RCC 7860 (cell line): ENCODE measurements around the gene HLA-DMB.
A peak's percentile ranks its signal among the peaks of the same experiment; 100 is the strongest.

Experiments used
- DNase-seq: peaks from one replicate; pipeline ENCODE4 v3.0.0-alpha.2; 2015; ENCODE audit warnings: low spot score
- FAIRE-seq: peaks from 2 replicates; lab custom pipeline; 2012; peaks lifted over from hg19 to GRCh38; lab: Jason Lieb, UNC

HLA-DMB gene

DNA sequence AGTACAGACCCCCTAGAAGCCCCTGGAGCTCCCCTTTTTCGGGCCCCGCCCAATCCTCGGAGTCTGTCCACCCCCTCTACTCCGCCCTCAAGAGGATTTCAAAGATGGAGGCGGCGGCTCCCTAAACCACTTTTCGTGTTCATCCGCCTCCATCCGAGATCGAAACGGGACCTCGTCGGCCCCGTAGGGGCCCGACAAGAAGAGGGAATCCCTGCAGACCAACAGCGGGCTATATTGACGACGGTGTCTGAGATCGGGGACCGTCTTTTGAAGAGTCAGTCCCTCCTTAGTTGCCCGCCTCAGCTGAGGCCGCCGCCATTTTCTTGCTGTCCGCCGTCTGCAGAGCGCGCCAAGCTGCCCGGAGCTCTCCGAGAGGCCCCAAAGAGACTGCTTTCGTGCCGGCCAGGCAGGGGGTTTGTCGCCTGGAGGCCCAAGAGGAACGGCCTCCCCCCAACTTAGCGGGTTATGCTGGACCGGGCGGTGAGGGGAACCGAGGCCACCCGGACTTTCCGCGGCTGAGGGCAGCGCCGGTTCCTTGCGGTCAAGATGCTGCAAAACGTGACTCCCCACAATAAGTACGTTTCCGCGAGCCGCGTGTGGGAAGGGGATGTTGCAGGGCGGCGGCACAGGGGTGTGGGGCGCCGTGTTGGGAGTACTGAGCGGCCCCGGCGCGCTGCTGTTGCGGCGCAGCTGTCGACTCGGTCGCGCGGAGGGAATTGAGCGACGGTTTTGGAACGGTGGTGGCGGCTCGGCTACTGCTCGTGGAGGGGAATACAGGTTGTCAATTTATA lies 31.7 kb upstream of the HLA-DMB start:
- no peak for DNase-seq
- FAIRE-seq = no peak

DNA sequence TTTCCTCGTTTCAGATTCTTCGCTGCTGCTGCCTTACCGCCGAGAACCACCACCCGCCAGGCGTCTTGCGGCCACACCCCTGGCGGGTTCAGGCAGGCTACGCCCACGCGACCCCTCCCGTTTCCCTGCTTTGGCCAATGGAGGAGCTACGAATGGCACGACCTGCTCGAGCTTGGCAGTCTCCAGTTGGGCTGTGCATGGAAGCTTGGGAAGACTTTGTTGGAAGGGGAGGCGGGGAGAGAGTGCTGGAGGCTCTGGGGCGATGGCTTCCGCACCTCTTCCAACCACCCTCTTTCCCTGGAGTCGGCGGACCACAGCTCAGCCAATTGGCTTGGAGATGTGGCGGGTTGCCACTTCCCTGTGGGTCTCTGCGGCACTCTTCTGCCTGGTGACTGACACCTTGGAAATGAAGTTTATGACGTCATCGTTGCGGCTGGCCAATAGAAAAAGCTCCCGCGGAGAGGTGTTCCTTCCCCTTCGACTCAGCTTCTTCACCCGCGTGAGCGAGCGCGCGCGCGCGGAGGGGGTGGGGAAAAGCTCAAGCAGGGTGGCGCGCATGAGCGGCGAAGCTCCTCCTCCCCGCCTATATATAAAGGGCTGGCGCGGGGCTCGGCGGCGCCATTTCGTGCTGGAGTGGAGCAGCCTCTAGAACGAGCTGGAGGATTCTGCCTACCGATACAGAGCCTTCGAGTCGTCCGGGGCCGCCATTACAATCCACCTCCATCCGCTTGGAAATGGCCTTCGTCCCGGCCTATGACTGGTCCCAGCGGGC lies 30.9 kb upstream of the HLA-DMB start:
- DNase-seq = peak; percentile 99
- peak; percentile 87 for FAIRE-seq

DNA sequence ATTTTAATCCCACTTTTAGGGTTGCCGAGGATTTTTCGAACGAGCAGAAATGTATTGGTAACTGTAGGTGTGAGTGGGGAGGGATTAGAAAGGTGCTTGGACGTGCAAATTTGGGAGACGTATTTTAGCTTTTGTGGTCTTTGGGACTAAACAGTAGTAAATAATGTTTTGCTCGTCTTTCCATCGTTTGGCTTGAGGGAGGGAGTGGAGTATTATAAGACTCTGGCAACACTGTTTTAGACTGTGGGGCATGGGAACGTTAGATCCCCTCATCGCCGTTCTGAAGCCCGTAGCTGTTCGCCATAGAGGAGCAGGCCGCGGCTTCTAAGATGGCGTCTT lies 30.4 kb upstream of the HLA-DMB start:
- no peak for DNase-seq
- no peak for FAIRE-seq

DNA sequence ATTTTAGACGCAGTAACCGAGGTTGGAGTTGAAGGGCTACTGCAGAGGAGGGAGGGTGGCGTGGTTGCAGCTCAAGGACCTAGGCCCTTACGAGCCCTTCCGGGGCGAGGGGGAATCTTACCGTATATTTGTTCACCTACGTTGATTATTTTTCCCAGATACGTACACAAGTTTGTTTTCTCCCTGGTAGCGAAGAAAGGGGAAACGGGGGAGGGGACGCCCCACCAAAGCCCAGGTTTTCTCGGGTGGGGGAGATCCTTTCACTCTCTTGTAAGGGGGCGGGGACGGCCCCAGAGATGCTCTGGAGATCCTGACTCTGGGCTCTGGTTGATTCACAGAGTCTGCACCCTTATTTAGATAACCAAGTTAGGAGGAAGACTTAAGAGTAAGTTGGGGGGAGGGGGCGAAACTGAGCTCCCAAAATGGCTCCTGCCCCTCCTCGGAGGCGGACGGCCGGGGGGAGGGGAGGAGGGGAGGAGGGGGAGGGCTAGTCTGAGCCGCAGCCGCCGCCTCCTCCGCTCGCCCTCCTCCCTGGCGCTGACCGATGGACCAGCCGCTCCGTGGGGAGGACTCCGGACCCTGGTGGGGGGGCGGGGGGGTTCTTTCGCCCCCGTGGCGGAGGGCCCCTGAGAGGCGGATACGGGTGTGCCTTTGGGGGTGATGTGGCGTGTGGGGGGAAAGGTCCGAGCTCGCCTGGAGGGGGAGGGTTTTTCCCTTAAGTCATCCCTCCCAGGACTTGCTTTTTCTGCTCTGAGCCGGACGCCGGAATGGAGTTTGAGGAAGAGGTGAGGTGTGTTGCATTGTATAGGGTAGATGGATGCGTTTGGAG lies 29.8 kb upstream of the HLA-DMB start:
- FAIRE-seq (no peak), DNase-seq (peak; percentile 76)

DNA sequence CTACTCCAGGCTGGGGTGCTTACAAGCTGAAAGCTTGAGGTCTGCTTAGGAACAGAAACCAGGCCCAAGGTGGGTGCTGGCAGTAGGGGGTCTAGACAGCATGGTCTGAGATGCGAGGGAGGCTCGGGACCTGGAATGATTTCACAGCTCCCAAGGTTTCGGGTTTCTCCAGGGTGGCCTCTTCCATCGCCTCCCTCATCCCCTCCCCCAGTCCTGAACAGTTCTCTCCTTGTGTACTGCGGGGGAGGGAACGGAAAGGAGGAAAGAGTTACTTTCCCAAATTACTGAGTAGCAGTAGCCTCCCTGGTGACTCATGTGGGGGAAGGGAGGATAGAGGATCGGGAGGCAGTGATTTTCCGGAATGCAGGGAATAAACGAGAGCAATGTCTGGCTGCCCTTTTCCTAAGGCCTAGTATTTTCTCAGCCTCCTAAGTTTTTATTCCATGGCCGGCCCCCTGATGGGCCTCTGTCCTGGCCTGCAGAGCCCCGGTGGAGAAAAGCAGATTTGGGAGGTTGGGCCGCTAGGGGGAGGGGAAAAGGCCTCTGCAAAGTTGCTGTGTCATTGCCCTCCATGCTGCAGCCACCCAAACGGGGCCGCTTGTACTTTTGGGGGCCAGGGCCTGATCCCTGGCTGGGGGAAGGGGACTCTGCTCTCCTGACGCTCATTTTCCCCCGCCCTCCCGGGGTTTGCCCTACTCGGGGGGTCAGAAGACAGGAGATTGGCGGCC lies 29.0 kb upstream of the HLA-DMB start:
- peak; percentile 69 for FAIRE-seq

DNA sequence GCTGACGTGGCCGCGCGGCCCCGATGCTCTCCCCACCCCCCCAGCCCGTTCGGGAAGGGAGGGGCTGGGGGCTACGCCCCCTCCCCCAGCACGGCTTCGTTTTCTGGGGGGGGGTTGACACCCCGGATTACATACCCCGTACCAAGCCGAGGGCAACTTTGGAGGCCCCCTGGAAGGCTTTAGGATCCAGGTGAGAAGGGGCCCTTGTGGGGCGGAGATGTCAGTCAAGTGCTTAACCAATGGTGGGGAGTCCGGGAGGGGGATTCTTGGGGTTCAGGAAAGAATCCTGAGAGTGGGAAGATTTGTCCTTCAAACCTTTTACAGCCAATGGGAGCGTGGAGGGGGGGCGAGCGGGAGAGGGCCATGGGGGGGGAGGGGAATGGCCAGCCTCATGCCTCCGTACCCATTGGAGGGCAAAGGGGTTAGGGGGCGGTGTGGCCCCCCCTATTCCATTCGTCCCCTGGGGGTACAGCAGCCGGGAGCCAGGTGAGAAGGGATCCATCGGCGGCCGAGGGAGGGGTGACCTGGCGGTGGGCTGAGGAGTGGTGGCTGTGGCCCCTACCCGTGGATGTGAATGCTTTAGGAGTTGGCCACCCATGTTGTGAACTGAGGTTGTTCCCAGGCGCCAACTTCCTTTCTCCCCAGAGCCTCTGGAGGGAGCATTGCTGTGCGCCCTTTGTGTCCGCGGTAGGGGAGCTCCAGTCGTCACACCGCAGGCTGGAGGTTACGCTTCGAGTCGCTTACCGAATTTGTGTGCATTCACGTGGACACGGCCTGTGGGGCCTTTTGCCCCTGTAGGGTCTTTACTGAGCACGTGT lies 28.2 kb upstream of the HLA-DMB start:
- FAIRE-seq (no peak), DNase-seq (peak; percentile 43)

More for the DNA sequence above, 29.0 kb upstream of the HLA-DMB start:
- peak; percentile 94 for DNase-seq

DNA sequence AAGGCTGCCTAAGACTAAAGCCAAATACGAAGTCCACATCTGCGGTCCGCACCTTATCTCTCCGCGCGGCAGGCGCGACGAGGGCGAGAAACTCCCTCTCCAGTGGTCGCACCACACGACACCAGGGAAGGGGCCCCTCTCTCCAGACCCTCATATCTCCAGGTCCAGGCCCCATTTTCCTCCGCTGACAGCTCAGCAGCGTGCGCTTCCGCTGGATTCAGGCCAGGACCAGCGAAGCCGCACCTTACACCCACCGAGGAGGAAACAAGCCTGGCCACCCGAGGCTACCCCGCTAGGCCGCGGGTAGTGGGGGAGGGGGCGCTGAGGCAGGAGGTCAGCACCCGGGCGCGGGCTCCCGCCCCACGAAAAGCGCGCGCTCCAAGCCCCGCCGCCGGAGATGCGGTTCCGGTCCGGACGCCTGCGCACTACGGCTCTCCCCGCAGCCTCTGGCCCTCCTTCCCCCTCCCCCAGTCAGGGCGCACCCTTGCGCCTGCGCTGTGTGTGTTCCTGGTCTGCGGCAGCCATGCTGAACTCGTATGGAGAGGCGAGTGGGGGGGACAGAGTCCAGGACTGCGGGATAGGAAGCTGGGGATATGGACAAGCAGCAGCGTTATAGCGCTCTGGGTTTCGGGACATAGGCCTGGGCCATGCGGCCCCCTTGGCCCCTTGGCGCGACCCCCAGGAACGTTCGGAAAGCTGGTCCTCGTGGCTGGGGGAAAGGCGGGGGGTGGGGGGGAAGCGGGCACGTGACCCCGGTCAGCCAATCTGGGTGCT lies 27.5 kb upstream of the HLA-DMB start, which contains the start of gene BRD2:
Gene BRD2 (plus strand): TSS at position 502 of the 774 bp plus-strand sequence. CDS start 4,305 bp downstream, outside the sequence.
- DNase-seq (peak; percentile 93), FAIRE-seq (no peak)

DNA sequence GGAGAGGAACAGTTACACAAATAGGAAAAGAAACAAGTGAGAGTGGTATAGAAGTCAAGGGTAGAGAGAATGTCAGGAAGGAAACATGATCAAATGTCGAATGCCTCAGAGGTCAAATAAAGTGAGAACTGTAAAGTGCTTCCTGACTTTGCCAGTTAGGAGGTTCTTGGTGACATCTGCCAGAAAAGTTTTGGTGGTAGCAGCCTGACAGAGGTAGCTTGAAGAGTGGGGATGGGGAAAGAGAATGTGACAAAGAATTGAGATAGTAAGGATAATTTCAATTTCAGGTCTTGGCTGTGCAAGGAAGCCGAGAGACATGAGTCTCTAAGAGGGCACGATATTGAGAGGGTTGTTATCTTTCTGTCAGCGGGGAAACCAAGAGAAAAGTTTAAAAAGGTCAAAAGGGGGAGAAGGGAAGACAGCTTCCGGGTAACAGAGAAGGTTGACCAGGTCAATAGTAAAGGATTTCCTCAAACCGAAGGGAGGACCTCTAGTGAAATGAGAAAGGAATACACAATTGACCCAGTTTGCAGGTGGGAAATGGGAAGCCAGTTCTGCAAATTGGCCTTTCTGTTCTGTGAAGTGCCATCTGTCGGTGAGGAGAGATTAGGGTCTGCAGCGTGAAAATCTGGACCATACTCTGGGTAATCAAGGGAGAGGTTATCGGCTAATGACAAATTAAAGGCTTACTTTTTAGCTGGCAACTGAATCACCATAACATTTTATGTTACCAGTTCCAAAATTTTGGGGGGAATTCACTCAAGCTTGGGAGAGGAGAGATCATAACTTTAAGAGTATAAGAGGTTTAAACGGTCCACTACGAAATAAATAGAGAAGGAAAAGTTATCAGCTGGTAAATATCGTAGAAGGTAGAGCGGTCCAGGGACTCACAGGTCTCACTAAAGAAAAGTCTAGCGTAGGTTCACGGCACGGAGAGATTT lies 26.6 kb upstream of the HLA-DMB start:
- peak; percentile 26 for FAIRE-seq
- DNase-seq = peak; percentile 34

DNA sequence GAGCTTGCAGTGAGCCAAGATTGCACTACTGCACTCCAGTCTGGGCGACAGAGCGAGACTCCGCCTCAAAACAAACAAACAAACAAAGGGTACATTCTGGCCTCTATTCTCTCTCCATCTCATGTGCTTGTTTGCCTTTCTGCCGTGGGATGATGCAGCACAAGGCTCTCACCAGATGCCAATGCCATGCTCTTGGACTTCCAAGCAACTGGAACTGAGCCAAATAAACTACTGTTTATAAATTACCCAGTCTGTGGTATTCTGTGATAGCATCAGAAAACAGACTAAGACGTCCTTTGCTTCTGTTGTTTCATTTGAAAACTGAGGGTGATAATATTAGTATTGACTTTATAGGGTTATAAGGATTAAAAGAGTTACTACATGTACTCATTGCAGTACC lies 23.9 kb upstream of the HLA-DMB start:
- DNase-seq = no peak
- FAIRE-seq = no peak

DNA sequence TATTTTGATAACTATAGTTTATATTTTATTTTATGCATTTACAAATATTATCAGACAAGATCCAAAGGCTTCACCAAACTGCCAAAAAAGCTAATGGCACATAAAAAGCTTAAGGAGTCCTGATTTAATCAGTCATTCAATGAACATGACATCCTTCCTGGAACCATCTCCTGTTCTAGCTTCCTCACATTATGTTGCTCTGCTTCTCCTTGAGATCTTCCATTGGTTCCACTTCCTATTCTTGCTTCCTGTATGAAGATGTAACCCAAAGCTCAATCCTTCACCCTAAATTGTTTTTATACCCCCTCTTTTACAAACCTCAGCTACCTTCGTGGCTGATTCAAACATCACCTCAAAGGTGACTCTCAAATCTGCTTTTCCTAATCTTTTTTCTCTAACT lies 23.0 kb upstream of the HLA-DMB start:
- no peak for DNase-seq
- no peak for FAIRE-seq

DNA sequence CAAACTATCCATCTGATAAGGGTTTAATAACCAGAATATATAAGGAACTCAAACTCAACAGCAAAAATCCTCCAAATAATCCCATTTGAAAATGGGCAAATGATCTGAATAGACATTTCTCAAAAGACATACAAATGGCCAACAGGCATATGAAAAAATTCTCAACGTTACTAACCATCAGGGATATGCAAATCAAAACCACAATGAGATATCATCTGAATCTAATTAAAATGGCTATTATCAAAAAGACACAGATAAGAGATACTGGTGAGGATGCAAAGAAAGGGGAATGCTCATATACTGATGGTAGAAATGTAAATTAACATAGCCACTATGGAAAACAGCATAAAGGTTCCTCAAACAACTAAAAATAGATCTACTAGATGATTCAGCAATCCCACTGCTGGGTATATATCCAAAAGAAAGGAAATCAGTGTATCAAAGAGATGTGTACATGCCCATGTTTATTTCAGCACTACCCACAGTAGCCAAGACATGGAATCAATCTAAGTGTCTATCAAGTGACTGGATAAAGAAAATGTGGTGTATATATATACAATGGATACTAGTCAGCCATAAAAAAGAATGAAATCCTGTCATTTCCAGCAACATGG lies 21.5 kb upstream of the HLA-DMB start:
- FAIRE-seq = no peak

DNA sequence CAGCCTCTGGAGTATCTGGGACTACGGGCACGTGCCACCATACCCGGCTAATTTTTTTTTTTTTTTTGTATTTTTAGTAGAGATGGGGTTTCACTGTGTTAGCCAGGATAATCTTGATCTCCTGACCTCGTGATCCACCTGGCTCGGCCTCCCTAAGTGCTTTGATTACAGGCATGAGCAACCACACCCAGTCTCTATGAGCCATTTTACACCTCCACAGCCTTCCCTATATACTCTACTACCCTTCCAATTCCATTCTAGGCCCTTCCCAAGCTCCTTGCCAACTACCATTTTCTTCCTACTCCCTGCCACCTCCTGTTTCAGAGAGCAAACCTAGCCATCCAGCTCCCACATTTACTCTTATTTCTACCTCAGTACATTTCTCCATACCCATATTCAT lies 19.7 kb upstream of the HLA-DMB start:
- FAIRE-seq = no peak
- DNase-seq = no peak

More for the DNA sequence above, 21.5 kb upstream of the HLA-DMB start:
- no peak for DNase-seq

DNA sequence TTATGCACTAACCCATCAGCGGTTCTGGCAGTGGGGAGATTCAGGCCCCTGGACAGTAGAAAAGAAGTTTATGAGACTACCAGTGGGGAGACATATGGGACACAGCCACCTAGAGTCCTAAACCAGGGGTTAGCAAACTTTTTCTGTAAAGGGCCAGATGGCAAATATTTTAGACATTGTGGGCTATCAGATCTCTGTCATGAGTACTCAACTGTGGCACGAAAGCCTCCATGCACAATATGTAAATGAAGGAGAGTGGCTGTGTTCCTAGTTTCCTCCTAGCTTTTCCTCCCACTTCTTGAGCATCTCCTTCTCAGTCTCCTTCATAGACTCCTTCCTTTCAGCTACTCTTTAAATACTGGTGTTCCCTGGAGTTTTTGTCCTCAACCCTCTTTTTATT lies 15.3 kb upstream of the HLA-DMB start:
- no peak for DNase-seq
- FAIRE-seq = no peak

DNA sequence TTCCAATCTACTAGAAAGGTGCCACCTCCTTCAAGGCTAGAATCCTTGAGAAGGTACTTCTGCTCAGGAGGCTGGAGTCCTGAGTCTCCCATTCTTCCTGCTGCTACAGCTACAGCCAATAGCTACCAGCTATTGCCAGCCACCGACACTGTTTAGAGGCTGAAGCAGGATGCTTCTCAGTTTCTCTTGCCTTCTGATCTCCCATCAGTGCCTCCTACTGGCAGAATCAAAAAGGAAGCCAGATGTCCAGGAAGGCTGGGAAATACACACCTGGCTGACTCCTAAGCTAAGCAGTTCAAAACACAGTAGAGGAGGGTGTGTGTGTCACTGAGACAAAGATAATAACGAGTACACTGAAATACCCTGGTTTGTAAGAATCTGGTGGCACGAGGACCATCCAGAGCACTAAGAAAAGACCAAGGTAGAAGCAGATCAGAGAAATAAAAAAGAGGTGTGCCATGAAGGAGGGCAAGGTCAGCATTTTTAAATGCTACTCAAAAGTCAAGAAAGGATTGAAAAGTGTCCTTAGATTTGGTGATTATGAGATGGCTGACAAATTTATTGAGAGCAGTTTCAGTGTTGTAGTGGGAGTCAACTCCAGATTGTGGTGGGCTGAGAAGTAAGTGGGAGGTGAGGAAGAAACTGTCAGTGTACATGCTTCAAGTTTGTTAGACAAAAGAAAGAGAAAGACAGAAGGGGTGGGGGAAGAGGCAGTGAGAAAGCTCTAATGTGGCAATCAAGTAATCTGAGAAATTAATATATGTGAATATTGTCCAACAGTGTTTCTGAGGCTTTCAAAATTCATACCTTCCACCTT lies 14.4 kb upstream of the HLA-DMB start:
- DNase-seq (no peak), FAIRE-seq (no peak)

DNA sequence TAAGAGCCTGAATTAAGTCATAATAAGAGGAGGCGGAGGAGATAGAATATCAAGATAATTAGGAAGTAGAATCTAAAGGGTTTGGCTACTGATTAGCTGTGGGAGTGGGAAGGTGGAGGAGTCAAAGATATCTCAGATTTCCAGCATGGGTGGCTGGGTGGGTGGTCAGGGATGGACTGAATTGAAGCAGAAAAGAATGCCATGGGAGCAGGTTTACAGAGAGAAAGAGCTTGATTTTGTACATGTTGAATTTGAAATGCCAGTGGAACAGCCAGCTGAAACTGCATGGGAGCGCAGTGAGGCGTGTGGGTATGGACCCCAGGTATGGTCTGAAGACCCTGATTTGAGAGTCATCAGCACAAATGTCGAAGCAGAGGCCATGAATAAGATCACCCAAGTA lies 13.4 kb upstream of the HLA-DMB start:
- no peak for FAIRE-seq
- DNase-seq = no peak

DNA sequence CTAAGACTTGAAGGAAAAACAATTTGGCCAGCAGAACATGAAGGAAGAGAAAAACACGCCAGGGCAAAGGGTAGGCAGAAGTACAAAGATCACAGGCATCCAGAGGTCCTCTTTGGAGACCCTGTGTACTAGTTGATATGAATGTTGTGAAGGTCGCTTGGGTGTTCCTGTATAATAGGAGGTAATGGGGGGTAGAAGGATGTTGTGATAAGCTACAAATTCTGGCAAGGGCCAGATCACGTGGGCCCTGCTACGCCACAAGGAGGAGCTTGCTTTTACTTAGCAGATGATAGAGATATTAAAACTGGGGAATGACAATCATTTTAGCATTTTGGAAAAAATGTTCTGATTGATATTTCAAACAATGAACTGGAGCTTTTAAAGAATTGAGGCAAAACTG lies 12.9 kb upstream of the HLA-DMB start:
- no peak for DNase-seq
- FAIRE-seq = no peak
